HG02798 (cell line): ENCODE data around the gene PRRT3.
A peak's percentile ranks its signal among the peaks of the same experiment; 100 is the strongest.
"Not testable (repeated sequence)": the region's sequence is repeated elsewhere in the genome, so short reads cannot be mapped to it uniquely, and the experiment has no call there.

Experiments used
- ATAC-seq: cut with Tn5 transposase; IDR thresholded peaks from one replicate; pipeline ENCODE4 v1.9.1; 2021; ENCODE audit warnings: mild to moderate bottlenecking; ENCODE audit not compliant: unreplicated experiment, poor library complexity

PRRT3 gene

GRCh38 chr3:9900965-9901415 is 51.2 kb downstream of the PRRT3 start:
- not testable (repeated sequence) for ATAC-seq

DNA sequence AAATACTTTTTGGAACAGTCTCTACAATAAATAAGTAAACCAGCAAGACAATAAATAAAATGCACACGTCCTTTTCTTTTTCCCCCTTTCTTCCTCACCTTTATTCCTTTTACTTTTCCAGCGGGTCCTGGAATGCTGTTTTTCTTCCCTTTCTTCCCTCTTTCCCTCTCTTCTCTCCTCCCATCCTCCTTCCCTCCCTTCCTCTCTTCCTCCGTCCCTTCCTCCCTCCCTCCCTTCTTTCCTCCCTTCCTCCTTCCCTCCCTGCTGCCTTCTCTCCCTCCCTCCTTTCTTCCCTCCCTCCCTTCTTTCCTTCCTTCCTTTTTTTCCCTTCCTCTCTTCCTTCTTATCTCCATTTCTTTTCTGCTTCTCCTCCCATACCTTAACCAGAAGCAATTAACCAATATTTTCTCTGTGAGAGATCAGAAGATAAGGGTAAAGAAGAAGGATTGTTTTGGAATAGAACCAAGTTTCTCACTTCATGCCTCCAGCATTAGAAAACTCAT is 52.9 kb downstream of the PRRT3 start:
- no peak for ATAC-seq

- no peak for ATAC-seq
These were observed 53.6 kb downstream of the PRRT3 start for GRCh38 chr3:9898467-9899241.

DNA sequence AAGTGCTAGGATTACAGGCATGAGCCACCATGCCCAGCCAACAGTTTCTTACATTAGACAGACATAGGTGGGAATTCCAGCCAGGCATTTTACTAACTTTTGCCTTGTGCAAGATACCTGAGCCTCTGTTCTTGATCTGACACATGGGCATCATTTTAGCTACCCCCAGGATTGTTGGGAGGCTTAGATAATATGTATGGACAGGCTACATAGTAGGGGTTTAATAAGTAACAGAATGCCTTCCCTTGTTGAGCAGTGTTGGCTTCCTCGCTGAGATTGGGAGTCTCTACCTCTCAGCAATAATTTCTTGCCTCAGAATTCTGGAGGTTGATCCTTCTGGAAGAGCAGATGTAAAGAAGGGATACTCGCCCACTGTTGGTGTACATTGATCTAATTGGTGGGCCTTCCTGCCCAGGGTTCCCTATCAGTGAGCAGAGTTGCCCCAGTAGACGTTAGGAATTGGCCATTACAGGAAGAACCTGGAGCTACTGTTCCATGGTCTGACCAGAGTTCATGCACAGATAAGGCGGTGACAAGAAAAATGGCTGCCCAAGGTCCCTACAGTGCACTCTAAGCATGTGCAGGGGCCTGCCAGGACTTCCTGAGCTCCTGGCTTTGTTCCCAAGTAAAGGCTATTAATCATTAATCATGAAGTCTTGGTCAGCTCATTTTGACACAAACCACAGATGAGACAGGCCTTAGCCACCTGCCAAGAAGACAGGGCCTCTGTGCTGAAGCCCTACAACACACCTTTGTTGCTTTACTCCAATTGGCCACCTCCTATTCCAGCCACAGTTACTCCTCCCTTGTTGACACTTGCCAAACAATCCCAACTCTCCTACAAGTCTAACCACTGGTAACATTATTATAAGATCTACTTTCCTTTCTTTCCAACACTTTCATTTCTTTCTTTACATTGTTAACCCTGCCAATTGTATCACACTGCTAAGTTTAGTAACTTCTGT is 54.5 kb downstream of the PRRT3 start:
- peak; percentile 50 for ATAC-seq

- ATAC-seq, result not testable (repeated sequence)
These were observed 55.3 kb downstream of the PRRT3 start for GRCh38 chr3:9896755-9897407.

- ATAC-seq, result not testable (repeated sequence)
These were observed 56.5 kb downstream of the PRRT3 start for GRCh38 chr3:9895715-9896114.
